Vagina (tissue), 2 donors: Measurements from ENCODE around the gene BEX3.

Source experiments
- CTCF ChIP-seq, 3 experiments: fragments of 450-650 bp in 2 of 3; fragments of 200-600 bp in 1 of 3; sonication (generic) in 1 of 3; IDR thresholded peaks; one replicate each; pipeline ENCODE4 v1.5.1; 2017 to 2019; ENCODE audit warnings: antibody characterized with exemption in 3 of 3, mild to moderate bottlenecking in 2 of 3, moderate library complexity in 2 of 3
- POLR2A ChIP-seq, 2 donors: fragments of 450-650 bp; IDR thresholded peaks; one replicate each; pipeline ENCODE4 v1.6.1; 2017; ENCODE audit warnings: antibody characterized with exemption in 2 of 2, mild to moderate bottlenecking in 2 of 2, moderate library complexity in 2 of 2

DNA sequence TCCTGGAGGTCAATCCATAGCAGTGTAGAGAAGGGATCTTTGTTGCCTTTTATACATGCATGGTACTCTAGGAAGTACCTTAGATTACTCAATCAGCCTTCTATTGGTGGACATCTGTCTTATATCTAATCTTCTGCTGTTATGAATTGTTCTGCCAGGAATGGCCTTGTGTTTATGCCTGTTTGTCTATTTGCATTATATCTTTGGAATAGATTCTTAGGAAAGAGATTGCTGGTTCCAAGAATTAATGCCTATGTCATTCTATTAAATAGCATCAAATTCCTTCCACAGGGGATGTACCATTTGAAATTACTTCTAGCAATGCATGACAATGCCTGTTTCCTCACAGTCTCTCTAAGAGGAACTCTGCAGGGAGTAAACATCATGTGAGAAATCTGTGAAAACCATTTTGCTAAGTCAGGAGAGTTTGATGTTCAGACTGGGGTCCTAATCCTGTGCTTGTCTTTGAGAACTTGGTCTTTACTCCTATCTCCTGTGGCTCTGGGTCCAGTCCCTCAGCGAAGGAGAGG, 42.5 kb downstream of the BEX3 start:
- TF ChIP-seq CTCF (IDR thresholded peaks at IDR 0.05), result no peak
- no peak for TF ChIP-seq POLR2A (IDR thresholded peaks at IDR 0.05)
